Measurements from ENCODE around the gene CASS4.
A peak's percentile ranks its signal among the peaks of the same experiment; 100 is the strongest.
"Not testable (repeated sequence)": the region's sequence is repeated elsewhere in the genome, so short reads cannot be mapped to it uniquely, and the experiment has no call there.

The CASS4 gene

GRCh38 chr20:56409521-56409920, 2.5 kb upstream of the CASS4 start:
- Histone ChIP-seq H3K9me3 (ENCODE audit: control insufficient read depth in 2 of 2, low read length in 2 of 2) (no peaks in the 10 kb centered on the region), H3K27ac (ENCODE audit: low read depth in 2 of 2, low read length in 2 of 2) (no peak overlapping the region), H3K36me3 (ENCODE audit: control insufficient read depth in 2 of 2, insufficient read depth in 2 of 2, low read length in 2 of 2) (peaks cover 18 to 29% of the 10 kb centered on the region in 2 donors), H3K4me3 (ENCODE audit: low read length in 2 of 2) (no peak overlapping the region), H3K9ac (ENCODE audit: low read depth in 1 of 2, low read length in 2 of 2) (no peak overlapping the region), H3K4me1 (ENCODE audit: control insufficient read depth in 2 of 2, insufficient read depth in 2 of 2, low read length in 2 of 2) (no peaks in the 10 kb centered on the region), H3K27me3 (ENCODE audit: control insufficient read depth in 2 of 2, insufficient read depth in 2 of 2, low read length in 2 of 2) (no peaks in the 10 kb centered on the region)

- Histone ChIP-seq H3K9ac (ENCODE audit: low read depth in 1 of 2, low read length in 2 of 2) (no peak overlapping the region), H3K27ac (ENCODE audit: low read depth in 2 of 2, low read length in 2 of 2) (no peak overlapping the region), H3K4me3 (ENCODE audit: low read length in 2 of 2) (no peak overlapping the region), H3K27me3 (ENCODE audit: control insufficient read depth in 2 of 2, insufficient read depth in 2 of 2, low read length in 2 of 2) (no peaks in the 10 kb centered on the region), H3K9me3 (ENCODE audit: control insufficient read depth in 2 of 2, low read length in 2 of 2) (no peaks in the 10 kb centered on the region), H3K4me1 (ENCODE audit: control insufficient read depth in 2 of 2, insufficient read depth in 2 of 2, low read length in 2 of 2) (no peaks in the 10 kb centered on the region), H3K36me3 (ENCODE audit: control insufficient read depth in 2 of 2, insufficient read depth in 2 of 2, low read length in 2 of 2) (peaks cover 18 to 29% of the 10 kb centered on the region in 2 donors)
Observed at GRCh38 chr20:56409956-56410355, 2.1 kb upstream of the CASS4 start.

GRCh38 chr20:56411287-56411686, 773 bp upstream of the CASS4 start:
- not testable (repeated sequence) for H3K27me3 ChIP-seq (ENCODE audit: control insufficient read depth in 2 of 2, insufficient read depth in 2 of 2, low read length in 2 of 2); H3K9me3 ChIP-seq (ENCODE audit: control insufficient read depth in 2 of 2, low read length in 2 of 2); H3K4me1 ChIP-seq (ENCODE audit: control insufficient read depth in 2 of 2, insufficient read depth in 2 of 2, low read length in 2 of 2); H3K9ac ChIP-seq (ENCODE audit: low read depth in 1 of 2, low read length in 2 of 2)
- peak overlapping the region; percentile 20 to 72 for H3K27ac ChIP-seq (ENCODE audit: low read depth in 2 of 2, low read length in 2 of 2)
- H3K4me3 ChIP-seq (ENCODE audit: low read length in 2 of 2): peak overlapping the region in 1 of 2 donors; percentile 68
- peaks cover 9 to 16% of the 10 kb centered on the region in 2 donors for H3K36me3 ChIP-seq (ENCODE audit: control insufficient read depth in 2 of 2, insufficient read depth in 2 of 2, low read length in 2 of 2)

- H3K4me1 ChIP-seq (ENCODE audit: control insufficient read depth in 2 of 2, insufficient read depth in 2 of 2, low read length in 2 of 2): peaks cover 0 to 1% of the 10 kb centered on the region in 2 donors
- H3K9me3 ChIP-seq (ENCODE audit: control insufficient read depth in 2 of 2, low read length in 2 of 2): no peaks in the 10 kb centered on the region
- H3K4me3 ChIP-seq (ENCODE audit: low read length in 2 of 2): peak overlapping the region; percentile 28 to 68
- H3K27ac ChIP-seq (ENCODE audit: low read depth in 2 of 2, low read length in 2 of 2): peak overlapping the region; percentile 20 to 72
- H3K27me3 ChIP-seq (ENCODE audit: control insufficient read depth in 2 of 2, insufficient read depth in 2 of 2, low read length in 2 of 2): no peaks in the 10 kb centered on the region
- H3K9ac ChIP-seq (ENCODE audit: low read depth in 1 of 2, low read length in 2 of 2): peak overlapping the region; percentile 0 to 42
- peaks cover 4 to 6% of the 10 kb centered on the region in 2 donors for H3K36me3 ChIP-seq (ENCODE audit: control insufficient read depth in 2 of 2, insufficient read depth in 2 of 2, low read length in 2 of 2)
Observed at GRCh38 chr20:56412473-56412790, 372 bp downstream of the CASS4 start.

GRCh38 chr20:56412949-56413348, 889 bp downstream of the CASS4 start:
- peak overlapping the region in 1 of 2 donors; percentile 68 for H3K4me3 ChIP-seq (ENCODE audit: low read length in 2 of 2)
- H3K9ac ChIP-seq (ENCODE audit: low read depth in 1 of 2, low read length in 2 of 2): peak overlapping the region in 1 of 2 donors; percentile 42
- H3K27ac ChIP-seq (ENCODE audit: low read depth in 2 of 2, low read length in 2 of 2): peak overlapping the region; percentile 20 to 72
- H3K9me3 ChIP-seq (ENCODE audit: control insufficient read depth in 2 of 2, low read length in 2 of 2): no peaks in the 10 kb centered on the region
- peaks cover 0 to 1% of the 10 kb centered on the region in 2 donors for H3K36me3 ChIP-seq (ENCODE audit: control insufficient read depth in 2 of 2, insufficient read depth in 2 of 2, low read length in 2 of 2)
- peaks cover 0 to 3% of the 10 kb centered on the region in 2 donors for H3K4me1 ChIP-seq (ENCODE audit: control insufficient read depth in 2 of 2, insufficient read depth in 2 of 2, low read length in 2 of 2)
- H3K27me3 ChIP-seq (ENCODE audit: control insufficient read depth in 2 of 2, insufficient read depth in 2 of 2, low read length in 2 of 2): no peaks in the 10 kb centered on the region

GRCh38 chr20:56414842-56415765, 3.0 kb downstream of the CASS4 start:
- no peaks in the 10 kb centered on the region for H3K27me3 ChIP-seq (ENCODE audit: control insufficient read depth in 2 of 2, insufficient read depth in 2 of 2, low read length in 2 of 2)
- H3K4me1 ChIP-seq (ENCODE audit: control insufficient read depth in 2 of 2, insufficient read depth in 2 of 2, low read length in 2 of 2): peaks cover 0 to 3% of the 10 kb centered on the region in 2 donors
- no peak overlapping the region for H3K4me3 ChIP-seq (ENCODE audit: low read length in 2 of 2)
- H3K9me3 ChIP-seq (ENCODE audit: control insufficient read depth in 2 of 2, low read length in 2 of 2): no peaks in the 10 kb centered on the region
- H3K9ac ChIP-seq (ENCODE audit: low read depth in 1 of 2, low read length in 2 of 2): peak overlapping the region in 1 of 2 donors; percentile 26
- H3K36me3 ChIP-seq (ENCODE audit: control insufficient read depth in 2 of 2, insufficient read depth in 2 of 2, low read length in 2 of 2): no peaks in the 10 kb centered on the region
- H3K27ac ChIP-seq (ENCODE audit: low read depth in 2 of 2, low read length in 2 of 2): peak overlapping the region in 1 of 2 donors; percentile 16

- no peak overlapping the region for H3K9ac ChIP-seq (ENCODE audit: low read depth in 1 of 2, low read length in 2 of 2)
- H3K27me3 ChIP-seq (ENCODE audit: control insufficient read depth in 2 of 2, insufficient read depth in 2 of 2, low read length in 2 of 2): no peaks in the 10 kb centered on the region
- no peak overlapping the region for H3K4me3 ChIP-seq (ENCODE audit: low read length in 2 of 2)
- H3K4me1 ChIP-seq (ENCODE audit: control insufficient read depth in 2 of 2, insufficient read depth in 2 of 2, low read length in 2 of 2): peaks cover 0 to 3% of the 10 kb centered on the region in 2 donors
- H3K36me3 ChIP-seq (ENCODE audit: control insufficient read depth in 2 of 2, insufficient read depth in 2 of 2, low read length in 2 of 2): no peaks in the 10 kb centered on the region
- H3K27ac ChIP-seq (ENCODE audit: low read depth in 2 of 2, low read length in 2 of 2): no peak overlapping the region
- no peaks in the 10 kb centered on the region for H3K9me3 ChIP-seq (ENCODE audit: control insufficient read depth in 2 of 2, low read length in 2 of 2)
Observed at GRCh38 chr20:56417402-56417801, 5.3 kb downstream of the CASS4 start.

GRCh38 chr20:56417911-56418310, 5.9 kb downstream of the CASS4 start:
- H3K36me3 ChIP-seq (ENCODE audit: control insufficient read depth in 2 of 2, insufficient read depth in 2 of 2, low read length in 2 of 2): no peaks in the 10 kb centered on the region
- H3K9me3 ChIP-seq (ENCODE audit: control insufficient read depth in 2 of 2, low read length in 2 of 2): no peaks in the 10 kb centered on the region
- H3K27me3 ChIP-seq (ENCODE audit: control insufficient read depth in 2 of 2, insufficient read depth in 2 of 2, low read length in 2 of 2): no peaks in the 10 kb centered on the region
- no peak overlapping the region for H3K4me3 ChIP-seq (ENCODE audit: low read length in 2 of 2)
- H3K27ac ChIP-seq (ENCODE audit: low read depth in 2 of 2, low read length in 2 of 2): peak overlapping the region; percentile 45 to 46
- H3K9ac ChIP-seq (ENCODE audit: low read depth in 1 of 2, low read length in 2 of 2): no peak overlapping the region
- peaks cover 0 to 3% of the 10 kb centered on the region in 2 donors for H3K4me1 ChIP-seq (ENCODE audit: control insufficient read depth in 2 of 2, insufficient read depth in 2 of 2, low read length in 2 of 2)

- no peak overlapping the region for H3K9ac ChIP-seq (ENCODE audit: low read depth in 1 of 2, low read length in 2 of 2)
- peak overlapping the region; percentile 45 to 46 for H3K27ac ChIP-seq (ENCODE audit: low read depth in 2 of 2, low read length in 2 of 2)
- H3K27me3 ChIP-seq (ENCODE audit: control insufficient read depth in 2 of 2, insufficient read depth in 2 of 2, low read length in 2 of 2): no peaks in the 10 kb centered on the region
- H3K36me3 ChIP-seq (ENCODE audit: control insufficient read depth in 2 of 2, insufficient read depth in 2 of 2, low read length in 2 of 2): no peaks in the 10 kb centered on the region
- no peaks in the 10 kb centered on the region for H3K9me3 ChIP-seq (ENCODE audit: control insufficient read depth in 2 of 2, low read length in 2 of 2)
- H3K4me3 ChIP-seq (ENCODE audit: low read length in 2 of 2): peak overlapping the region in 1 of 2 donors; percentile 38
- peaks cover 0 to 3% of the 10 kb centered on the region in 2 donors for H3K4me1 ChIP-seq (ENCODE audit: control insufficient read depth in 2 of 2, insufficient read depth in 2 of 2, low read length in 2 of 2)
Observed at GRCh38 chr20:56418385-56418861, 6.4 kb downstream of the CASS4 start.

GRCh38 chr20:56420028-56420427, 8.0 kb downstream of the CASS4 start:
- H3K4me1 ChIP-seq (ENCODE audit: control insufficient read depth in 2 of 2, insufficient read depth in 2 of 2, low read length in 2 of 2): peaks cover 0 to 3% of the 10 kb centered on the region in 2 donors
- no peak overlapping the region for H3K9ac ChIP-seq (ENCODE audit: low read depth in 1 of 2, low read length in 2 of 2)
- no peaks in the 10 kb centered on the region for H3K36me3 ChIP-seq (ENCODE audit: control insufficient read depth in 2 of 2, insufficient read depth in 2 of 2, low read length in 2 of 2)
- no peak overlapping the region for H3K27ac ChIP-seq (ENCODE audit: low read depth in 2 of 2, low read length in 2 of 2)
- no peaks in the 10 kb centered on the region for H3K9me3 ChIP-seq (ENCODE audit: control insufficient read depth in 2 of 2, low read length in 2 of 2)
- H3K4me3 ChIP-seq (ENCODE audit: low read length in 2 of 2): no peak overlapping the region
- no peaks in the 10 kb centered on the region for H3K27me3 ChIP-seq (ENCODE audit: control insufficient read depth in 2 of 2, insufficient read depth in 2 of 2, low read length in 2 of 2)

Measured in mucosa of rectum (tissue), 2 donors.